ENCODE measurements around the gene CCDC9.

GRCh38 chr19:47243364-47243775 is 13.0 kb upstream of the CCDC9 start:
- no peak for TF ChIP-seq POLR2AphosphoS5 (IDR thresholded peaks at IDR 0.05; ENCODE audit: low read depth, low read length)
- no peak for TF ChIP-seq POLR2A (IDR thresholded peaks at IDR 0.05; ENCODE audit: low read depth, low read length)
- no peak for TF ChIP-seq TAF1 (IDR thresholded peaks at IDR 0.05; ENCODE audit: borderline replicate concordance, low read depth, low read length)

Data from GM12892 (cell line).